ENCODE results near the gene GNL3L.
"Not testable (repeated sequence)": the region's sequence is repeated elsewhere in the genome, so short reads cannot be mapped to it uniquely, and the experiment has no call there.

GNL3L gene

DNA sequence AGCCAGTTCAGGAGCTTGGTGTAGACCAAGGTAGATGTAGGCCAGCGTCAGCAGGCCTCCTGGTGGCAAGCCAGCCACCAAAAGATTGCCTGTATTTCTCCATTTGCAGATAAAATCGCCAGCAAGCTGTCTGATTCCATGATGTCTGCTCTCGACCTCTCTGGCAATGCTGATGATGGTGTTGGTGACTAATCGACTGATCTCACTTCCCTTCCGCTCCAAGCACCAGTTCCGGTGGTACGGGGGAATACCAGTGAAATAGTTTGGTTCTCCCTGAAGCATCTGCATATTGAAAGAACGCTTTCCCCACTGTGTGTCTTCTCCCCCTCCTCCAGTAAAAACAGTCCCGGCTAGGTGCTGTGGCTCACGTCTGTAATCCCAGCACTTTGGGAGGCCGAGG lies 30.4 kb downstream of the GNL3L start:
- DNase-seq (ENCODE audit: low read depth, low spot score), result no peak

DNA sequence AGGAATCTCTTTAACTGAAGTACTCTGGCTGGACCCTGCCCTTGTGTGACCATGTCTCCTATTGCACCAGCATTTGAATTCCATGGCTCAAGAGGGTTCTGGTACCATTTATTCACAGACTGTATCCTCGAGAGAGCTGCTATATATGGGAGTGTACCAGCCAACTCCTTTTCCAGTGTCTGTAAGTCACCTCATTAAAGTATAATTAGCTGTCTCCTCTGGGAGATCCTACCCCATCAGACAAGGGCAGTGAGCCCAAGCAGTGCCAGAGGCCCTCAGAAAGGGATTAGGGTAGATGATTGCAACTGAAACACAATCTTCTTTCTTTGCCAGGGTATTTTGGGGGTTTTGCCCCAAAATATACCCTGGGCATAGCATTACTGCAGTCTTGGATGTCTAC lies 31.6 kb downstream of the GNL3L start:
- no peak for DNase-seq (ENCODE audit: low read depth, low spot score)

DNA sequence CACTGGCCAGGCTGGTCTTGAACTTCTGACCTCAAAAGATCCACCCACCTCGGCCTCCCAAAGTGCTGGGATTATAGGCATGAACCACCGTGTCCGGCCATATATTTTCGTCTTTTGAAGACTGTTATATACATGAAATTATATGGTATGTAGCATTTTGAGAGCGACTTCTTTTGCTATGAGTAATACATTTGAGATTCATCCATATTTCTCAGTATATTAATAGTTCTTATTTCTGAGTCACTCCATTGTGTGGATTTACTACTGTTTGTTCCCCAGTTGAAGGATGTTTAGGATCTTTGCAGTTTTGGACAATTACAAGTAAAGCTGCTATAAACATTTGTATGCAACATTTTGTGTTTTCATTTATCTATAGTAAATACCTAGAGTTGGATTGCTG lies 34.9 kb downstream of the GNL3L start:
- no peak for DNase-seq (ENCODE audit: low read depth, low spot score)

DNA sequence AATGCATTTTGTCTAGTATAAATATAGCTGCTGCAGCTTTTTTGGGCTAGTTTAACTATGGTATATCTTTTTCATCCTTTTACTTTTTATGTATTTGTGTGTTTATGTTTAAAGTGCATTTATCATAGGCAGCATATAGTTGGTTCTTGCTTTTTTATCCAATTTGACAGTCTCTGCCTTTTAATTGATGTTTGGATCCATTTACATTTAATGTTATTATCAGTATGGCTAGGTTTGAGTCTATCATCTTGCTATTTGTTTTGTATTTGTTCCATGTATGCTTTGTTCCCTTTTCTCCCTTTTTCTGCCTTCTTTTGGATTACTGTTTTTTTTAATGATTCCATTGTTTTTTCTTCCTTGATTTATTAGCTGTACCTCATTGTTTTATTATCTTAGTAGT lies 40.3 kb downstream of the GNL3L start:
- no peak for DNase-seq (ENCODE audit: low read depth, low spot score)

DNA sequence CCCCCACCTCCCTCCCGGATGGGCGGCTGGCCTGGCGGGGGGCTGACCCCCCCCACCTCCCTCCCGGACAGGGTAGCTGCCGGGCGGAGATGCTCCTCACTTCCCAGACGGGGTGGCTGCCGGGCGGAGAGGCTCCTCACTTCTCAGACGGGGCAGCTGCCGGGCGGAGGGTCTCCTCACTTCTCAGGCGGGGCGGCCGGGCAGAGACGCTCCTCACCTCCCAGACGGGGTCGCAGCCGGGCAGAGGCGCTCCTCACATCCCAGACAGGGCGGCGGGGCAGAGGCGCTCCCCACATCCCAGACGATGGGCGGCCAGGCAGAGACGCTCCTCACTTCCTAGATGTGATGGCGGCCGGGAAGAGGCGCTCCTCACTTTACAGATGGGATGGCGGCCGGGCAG lies 42.6 kb downstream of the GNL3L start:
- DNase-seq (ENCODE audit: low read depth, low spot score), result not testable (repeated sequence)

DNA sequence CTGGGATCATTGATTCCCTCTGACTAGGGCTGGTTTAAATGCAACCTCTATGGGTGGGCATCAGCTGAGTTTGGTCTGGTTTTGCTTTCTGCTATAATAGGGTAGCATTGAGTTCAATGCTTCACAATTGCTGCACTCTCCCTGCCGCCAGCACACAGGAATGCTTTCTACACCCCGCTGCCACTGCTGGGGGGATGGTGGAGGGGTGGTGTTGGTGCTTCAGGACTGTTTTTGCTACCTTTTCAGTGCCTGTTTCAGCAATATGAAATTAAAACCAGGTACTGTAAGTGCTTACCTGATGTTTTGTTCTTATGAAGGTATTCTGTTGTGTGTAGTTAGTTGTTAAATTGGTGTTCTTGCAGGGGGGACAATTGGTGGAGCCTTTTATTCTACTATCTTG lies 67.7 kb downstream of the GNL3L start:
- no peak for DNase-seq (ENCODE audit: low read depth, low spot score)

DNA sequence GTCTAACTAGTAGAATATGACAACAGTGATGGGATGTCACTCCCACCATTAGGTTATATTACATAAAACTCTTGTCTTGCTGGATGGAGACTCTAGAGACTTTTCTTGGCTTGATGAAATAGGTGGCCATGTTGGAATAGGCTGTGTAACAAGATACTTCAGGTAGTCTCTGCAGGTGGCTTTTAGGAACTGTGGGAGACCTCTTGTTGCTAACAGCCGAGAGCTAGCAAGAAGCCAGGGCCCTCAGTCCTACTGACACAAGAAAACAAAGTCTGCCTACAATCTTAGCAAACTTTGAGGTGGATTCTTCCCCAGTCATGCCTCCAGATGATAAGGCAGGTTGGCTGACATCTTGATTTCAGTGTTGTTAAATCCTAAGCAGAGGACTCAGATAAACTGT lies 72.5 kb downstream of the GNL3L start:
- DNase-seq (ENCODE audit: low read depth, low spot score), result no peak

All from activated naive CD8-positive, alpha-beta T cell treated with anti-CD3 and anti-CD28 coated beads, Interleukin-2, amount 50 U/mL, for 16 hours (primary cell).